Stimulated activated naive CD8-positive, alpha-beta T cell treated with anti-CD3 and anti-CD28 coated beads, Interleukin-15, amount 100 ng/mL, for 72 hours (primary cell): ENCODE results near the gene TRIP6.
"Not testable (repeated sequence)": the region's sequence is repeated elsewhere in the genome, so short reads cannot be mapped to it uniquely, and the experiment has no call there.

Source experiments
- ATAC-seq: fragments of 150-1000 bp; cut with Tn5 transposase; 2 replicates; pipeline ENCODE4 v1.10.0; 2021; ENCODE audit warnings: mild to moderate bottlenecking, moderate library complexity
- DNase-seq, 2 donors: peaks; one replicate each; pipeline ENCODE4 v3.0.0; 2021 to 2022
- H3K27ac Mint-ChIP-seq, 2 donors: one replicate each; pipeline ENCODE4 v1.8.0; 2022; ENCODE audit warnings: mild to moderate bottlenecking in 2 of 2, mixed read lengths in 2 of 2, moderate library complexity in 2 of 2
- H3K27me3 Mint-ChIP-seq: one replicate; pipeline ENCODE4 v1.8.0; 2022; ENCODE audit warnings: mixed read lengths
- H3K4me1 Mint-ChIP-seq: one replicate; pipeline ENCODE4 v1.8.0; 2022; ENCODE audit warnings: mild to moderate bottlenecking, mixed read lengths
- H3K4me3 Mint-ChIP-seq, 2 donors: one replicate each; pipeline ENCODE4 v1.8.0; 2022; ENCODE audit warnings: mild to moderate bottlenecking in 2 of 2, mixed read lengths in 2 of 2, moderate library complexity in 1 of 2
- H3K9me3 Mint-ChIP-seq, 2 donors: one replicate each; pipeline ENCODE4 v1.8.0; 2022; ENCODE audit warnings: mixed read lengths in 2 of 2

Gene TRIP6

GRCh38 chr7:100829150-100829716 is 38.0 kb upstream of the TRIP6 start:
- ATAC-seq (no peak), DNase-seq (no peak)
- H3K27me3 Mint-ChIP-seq = peaks cover 53% of the 10 kb centered on the region
- H3K4me1 Mint-ChIP-seq = peaks cover 27% of the 10 kb centered on the region
- peak overlapping the region in 1 of 2 donors; percentile 8 for H3K4me3 Mint-ChIP-seq
- H3K9me3 Mint-ChIP-seq = no peaks in the 10 kb centered on the region
- no peak overlapping the region for H3K27ac Mint-ChIP-seq

DNA sequence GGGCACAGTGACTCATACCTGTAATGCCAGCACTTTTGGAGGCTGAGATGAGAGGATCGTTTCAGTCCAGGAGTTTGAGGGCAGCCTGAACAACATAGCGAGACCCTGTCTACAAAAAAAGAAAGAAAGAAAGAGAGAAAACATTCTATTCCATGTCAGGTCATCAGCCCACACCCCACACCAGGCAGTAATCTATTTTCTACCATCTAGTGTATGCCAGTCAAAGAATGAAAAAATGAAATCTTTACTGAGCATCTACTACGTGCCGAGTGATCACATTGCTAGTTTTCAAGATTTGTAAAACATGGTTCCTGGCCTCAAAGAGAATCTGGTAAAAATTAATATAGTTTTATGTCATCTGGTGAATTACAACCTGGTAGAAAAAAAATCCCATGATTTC is 36.8 kb upstream of the TRIP6 start:
- DNase-seq (no peak), ATAC-seq (no peak)
- Mint-ChIP-seq H3K27ac (no peak overlapping the region), H3K27me3 (peaks cover 41% of the 10 kb centered on the region), H3K4me3 (no peak overlapping the region), H3K9me3 (no peaks in the 10 kb centered on the region), H3K4me1 (peaks cover 27% of the 10 kb centered on the region)

DNA sequence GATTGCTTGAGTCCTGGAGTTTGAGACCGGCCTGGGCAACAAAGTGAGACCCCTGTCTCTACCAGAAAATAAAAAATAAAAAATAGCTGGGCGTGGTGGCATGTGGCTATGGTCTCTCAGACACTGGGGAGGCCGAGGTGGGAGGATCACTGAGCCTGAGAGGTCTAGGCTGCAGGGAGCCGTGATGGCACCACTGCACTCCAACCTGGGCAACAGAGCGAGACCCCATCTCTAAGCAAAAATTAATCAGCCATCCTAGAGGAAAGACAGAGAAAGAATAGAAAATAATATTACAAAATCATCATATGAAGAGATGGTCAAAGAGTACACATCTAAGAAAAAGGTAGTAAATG is 34.9 kb upstream of the TRIP6 start:
- DNase-seq (no peak), ATAC-seq (no peak)
- H3K27me3 Mint-ChIP-seq = peaks cover 25% of the 10 kb centered on the region
- H3K27ac Mint-ChIP-seq = no peak overlapping the region
- peaks cover 20% of the 10 kb centered on the region for H3K4me1 Mint-ChIP-seq
- H3K9me3 Mint-ChIP-seq = no peaks in the 10 kb centered on the region
- H3K4me3 Mint-ChIP-seq = no peak overlapping the region

DNA sequence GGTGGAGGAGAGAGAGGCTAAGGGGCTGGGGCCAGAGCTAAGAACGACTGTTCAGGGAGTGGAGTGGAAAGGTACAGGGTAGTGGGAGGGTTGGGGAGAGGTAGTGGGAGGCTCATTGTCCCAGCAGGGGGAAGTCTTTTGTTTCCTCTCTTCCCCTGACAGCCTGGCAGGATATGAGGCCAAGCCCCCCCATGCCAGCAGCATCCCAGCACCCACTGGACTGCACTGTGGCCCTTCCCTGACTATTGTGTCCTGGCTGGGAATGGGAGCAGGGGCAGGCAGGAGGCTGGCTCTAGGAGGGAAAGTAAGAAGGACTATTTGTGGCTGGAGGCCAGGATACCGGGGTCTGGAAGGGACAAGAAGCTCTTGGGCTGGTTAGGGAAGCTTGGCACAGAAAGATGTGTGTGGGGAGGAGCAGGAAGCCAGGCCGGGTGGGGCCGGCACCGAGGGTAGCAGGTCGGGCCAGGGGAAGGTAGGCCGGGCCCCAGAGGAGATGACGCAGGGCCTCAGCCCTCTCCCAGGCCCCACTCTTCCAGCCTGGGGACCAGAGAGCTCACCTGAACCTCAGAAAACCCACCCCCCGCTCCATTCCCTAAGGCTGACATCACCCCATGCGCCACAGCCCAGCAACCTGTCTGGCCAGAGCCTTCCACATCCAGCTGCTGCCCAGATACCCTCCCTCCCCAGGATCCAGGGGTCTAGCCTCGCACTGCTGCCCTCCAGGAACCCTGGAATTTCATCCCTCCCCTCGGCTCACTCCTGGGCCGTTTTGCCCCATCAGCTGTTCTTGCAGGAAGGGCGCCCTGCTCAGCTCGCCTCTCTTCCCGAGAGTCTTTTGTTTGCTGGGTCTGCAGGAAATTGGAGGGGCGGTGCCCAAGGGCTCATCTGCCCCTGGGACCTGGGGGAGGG is 31.0 kb upstream of the TRIP6 start:
- no peaks in the 10 kb centered on the region for H3K27me3 Mint-ChIP-seq
- H3K4me3 Mint-ChIP-seq = peak overlapping the region in 1 of 2 donors; percentile 20
- H3K4me1 Mint-ChIP-seq = peaks cover 7% of the 10 kb centered on the region

GRCh38 chr7:100836812-100837098 is 30.4 kb upstream of the TRIP6 start:
- DNase-seq (no peak), ATAC-seq (no peak)
- Mint-ChIP-seq H3K4me1 (peaks cover 7% of the 10 kb centered on the region), H3K9me3 (no peaks in the 10 kb centered on the region), H3K27me3 (no peaks in the 10 kb centered on the region), H3K4me3 (peak overlapping the region; percentile 67 to 80), H3K27ac (peak overlapping the region in 1 of 2 donors; percentile 94)

More for the DNA sequence above, 31.0 kb upstream of the TRIP6 start:
- H3K27ac Mint-ChIP-seq = peak overlapping the region in 1 of 2 donors; percentile 76
- no peaks in the 10 kb centered on the region for H3K9me3 Mint-ChIP-seq
- DNase-seq = no peak
- ATAC-seq = no peak

- DNase-seq (peak; percentile 61 to 74), ATAC-seq (peak; percentile 93)
- Mint-ChIP-seq H3K27ac (peak overlapping the region; percentile 84 to 94), H3K27me3 (no peaks in the 10 kb centered on the region), H3K4me3 (peak overlapping the region; percentile 67 to 80), H3K9me3 (no peaks in the 10 kb centered on the region), H3K4me1 (peaks cover 7% of the 10 kb centered on the region)
These were observed 29.9 kb upstream of the TRIP6 start for GRCh38 chr7:100837099-100837836.

DNA sequence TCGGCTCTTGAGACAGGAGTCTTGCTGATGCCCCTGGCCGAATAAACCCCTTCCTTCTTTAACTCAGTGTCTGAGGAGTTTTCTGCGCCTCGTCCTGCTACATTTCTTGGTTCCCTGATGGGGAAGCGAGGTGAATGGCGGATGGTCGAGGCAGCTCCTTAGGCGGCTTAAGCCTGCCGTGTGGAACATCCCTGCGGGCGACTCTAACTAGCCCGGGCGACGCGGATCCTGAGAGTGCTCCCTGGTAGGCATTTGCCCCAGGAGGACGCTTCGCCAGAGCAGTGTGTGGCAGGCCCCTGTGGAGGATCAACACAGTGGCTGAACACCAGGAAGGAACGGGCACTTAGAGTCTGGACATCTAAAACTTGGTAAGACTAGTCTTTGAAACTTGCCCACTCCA is 27.8 kb upstream of the TRIP6 start:
- H3K4me3 Mint-ChIP-seq = no peak overlapping the region
- DNase-seq = no peak
- no peaks in the 10 kb centered on the region for H3K27me3 Mint-ChIP-seq
- H3K4me1 Mint-ChIP-seq = peaks cover 7% of the 10 kb centered on the region
- no peak overlapping the region for H3K27ac Mint-ChIP-seq
- ATAC-seq = no peak
- H3K9me3 Mint-ChIP-seq = no peaks in the 10 kb centered on the region

- H3K9me3 Mint-ChIP-seq = no peaks in the 10 kb centered on the region
- peaks cover 7% of the 10 kb centered on the region for H3K4me1 Mint-ChIP-seq
- no peak overlapping the region for H3K4me3 Mint-ChIP-seq
- no peak for DNase-seq
- no peak for ATAC-seq
- H3K27ac Mint-ChIP-seq = no peak overlapping the region
- no peaks in the 10 kb centered on the region for H3K27me3 Mint-ChIP-seq
These were observed 26.6 kb upstream of the TRIP6 start for GRCh38 chr7:100840470-100841100.

DNA sequence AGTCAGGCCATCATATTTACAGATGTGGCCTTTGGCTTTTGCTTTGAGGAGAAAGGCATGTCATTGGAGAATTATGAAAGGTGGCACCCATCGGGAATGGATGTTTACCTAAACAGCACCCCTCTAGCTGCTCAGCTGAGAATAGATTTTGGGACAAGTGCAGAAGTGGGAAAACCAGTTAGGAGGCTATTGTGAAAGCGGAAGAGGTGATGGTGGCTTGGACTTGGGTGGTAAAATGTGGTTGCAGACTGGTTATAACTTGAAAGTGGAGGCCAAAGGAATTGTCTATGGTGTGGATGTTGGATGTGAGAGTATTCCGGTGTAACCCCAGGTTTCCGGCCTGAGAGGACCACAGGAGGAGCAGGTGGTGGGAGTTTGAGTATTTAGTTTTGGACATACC is 19.8 kb upstream of the TRIP6 start:
- H3K4me1 Mint-ChIP-seq = peaks cover 13% of the 10 kb centered on the region

GRCh38 chr7:100852048-100852872 is 14.9 kb upstream of the TRIP6 start, which contains the start of gene SLC12A9:
Gene SLC12A9, plus strand, starts transcription at chr7:100852713. Its CDS starts 1,485 bp downstream, at chr7:100854198.
- Mint-ChIP-seq H3K9me3 (no peaks in the 10 kb centered on the region), H3K27me3 (no peaks in the 10 kb centered on the region), H3K27ac (peak within 1 kb of the TSS; percentile 50 to 88), H3K4me3 (peak within 1 kb of the TSS; percentile 85 to 99), H3K4me1 (peaks cover 52% of the 10 kb centered on the region)
- ATAC-seq = peak; percentile 98
- peak; percentile 85 to 86 for DNase-seq

More for the DNA sequence above, 19.8 kb upstream of the TRIP6 start:
- no peaks in the 10 kb centered on the region for H3K9me3 Mint-ChIP-seq
- no peak for ATAC-seq
- no peak overlapping the region for H3K27ac Mint-ChIP-seq
- H3K4me3 Mint-ChIP-seq = no peak overlapping the region
- H3K27me3 Mint-ChIP-seq = no peaks in the 10 kb centered on the region
- DNase-seq = no peak

- Mint-ChIP-seq H3K9me3 (no peaks in the 10 kb centered on the region), H3K27me3 (no peaks in the 10 kb centered on the region), H3K4me1 (peaks cover 52% of the 10 kb centered on the region), H3K4me3 (peak overlapping the region in 1 of 2 donors; percentile 99), H3K27ac (no peak overlapping the region)
- no peak for ATAC-seq
- no peak for DNase-seq
These were observed 12.9 kb upstream of the TRIP6 start for GRCh38 chr7:100854146-100854895.

GRCh38 chr7:100854899-100855298 is 12.3 kb upstream of the TRIP6 start:
- not testable (repeated sequence) for DNase-seq, H3K4me3 Mint-ChIP-seq, H3K27me3 Mint-ChIP-seq, ATAC-seq, H3K27ac Mint-ChIP-seq, H3K9me3 Mint-ChIP-seq
- H3K4me1 Mint-ChIP-seq = peaks cover 52% of the 10 kb centered on the region

DNA sequence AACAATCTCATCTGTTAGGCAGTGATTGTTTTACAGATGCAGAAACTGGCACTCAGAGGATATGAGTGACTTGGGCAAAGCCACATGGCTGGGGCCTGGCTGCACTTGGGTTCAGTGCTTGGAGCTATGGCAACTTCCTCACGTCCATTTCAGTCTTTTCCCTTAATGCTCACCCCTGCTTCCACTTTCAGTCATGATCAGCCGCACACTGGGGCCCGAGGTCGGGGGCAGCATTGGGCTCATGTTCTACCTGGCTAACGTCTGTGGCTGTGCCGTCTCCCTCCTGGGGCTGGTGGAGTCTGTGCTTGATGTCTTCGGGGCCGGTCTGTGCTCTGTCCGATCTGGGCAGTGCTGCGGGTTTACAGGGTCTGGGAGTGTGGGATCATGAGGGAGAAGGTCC is 11.7 kb upstream of the TRIP6 start:
- no peak overlapping the region for H3K27ac Mint-ChIP-seq
- H3K27me3 Mint-ChIP-seq = no peaks in the 10 kb centered on the region
- no peaks in the 10 kb centered on the region for H3K9me3 Mint-ChIP-seq
- H3K4me1 Mint-ChIP-seq = peaks cover 52% of the 10 kb centered on the region
- ATAC-seq (no peak), DNase-seq (no peak)
- no peak overlapping the region for H3K4me3 Mint-ChIP-seq

DNA sequence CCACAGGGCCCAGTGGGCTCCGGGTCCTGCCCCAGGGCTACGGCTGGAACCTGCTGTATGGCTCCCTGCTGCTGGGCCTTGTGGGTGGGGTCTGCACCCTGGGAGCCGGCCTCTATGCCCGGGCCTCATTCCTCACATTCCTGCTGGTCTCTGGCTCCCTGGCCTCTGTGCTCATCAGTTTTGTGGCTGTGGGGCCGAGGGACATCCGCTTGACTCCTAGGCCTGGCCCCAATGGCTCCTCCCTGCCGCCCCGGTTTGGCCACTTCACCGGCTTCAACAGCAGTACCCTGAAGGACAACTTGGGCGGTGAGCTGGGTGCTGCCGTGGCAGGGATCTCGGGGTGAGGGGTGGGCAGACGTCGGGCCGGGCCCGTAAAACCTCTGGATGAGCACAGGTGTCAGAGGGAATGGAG is 10.3 kb upstream of the TRIP6 start:
- H3K4me3 Mint-ChIP-seq = no peak overlapping the region
- H3K27ac Mint-ChIP-seq = no peak overlapping the region

More for the DNA sequence above, 10.3 kb upstream of the TRIP6 start:
- ATAC-seq (no peak), DNase-seq (no peak)
- H3K27me3 Mint-ChIP-seq = no peaks in the 10 kb centered on the region
- peaks cover 44% of the 10 kb centered on the region for H3K4me1 Mint-ChIP-seq
- no peaks in the 10 kb centered on the region for H3K9me3 Mint-ChIP-seq
